SK-N-SH (cell line): Measurements from ENCODE around the gene ZNF470. TPM values are rescaled to one million over a fixed set of nuclear protein-coding genes. Genes with fewer than 3 reads are reported as not detected.

Experiments
- CTCF ChIA-PET: fragments of 300-600, 350-600 bp; formaldehyde crosslinking; extraction: SDS; loops from one replicate; lab custom pipeline; 2021; lab: Yijun Ruan, JAX
- POLR2A ChIA-PET: fragments of 350-600 bp; sonication (Branson Sonifier 250); formaldehyde crosslinking; extraction: SDS; loops from one replicate; lab custom pipeline; 2020; ENCODE audit warnings: antibody characterized with exemption, inconsistent platforms; lab: Yijun Ruan, JAX
- DNase-seq: peaks from one replicate; pipeline ENCODE4 v3.0.0; 2012
- H2AFZ ChIP-seq: fragments of 200-600 bp; sonication (generic); 2 replicates; pipeline ENCODE4 v1.8.1; 2016; ENCODE audit warnings: antibody characterized with exemption, mild to moderate bottlenecking, low read depth
- H3F3A ChIP-seq: fragments of 200-600 bp; sonication (generic); replicated peaks from 2 replicates; pipeline ENCODE3; 2016; ENCODE audit warnings: antibody characterized with exemption, mild to moderate bottlenecking; ENCODE audit not compliant: insufficient read depth
- H3K27ac ChIP-seq, 2 experiments: fragments of 200-500 bp in 1 of 2; fragments of 200-600 bp in 1 of 2; sonication (Bioruptor generic) in 1 of 2; sonication (generic), shearing (Covaris generic) in 1 of 2; 2 replicates each; pipeline versions ENCODE4 v1.5.1 to v1.6.1; 2014 to 2016; ENCODE audit warnings: low read depth in 2 of 2, inconsistent platforms in 1 of 2, low read length in 1 of 2, mild to moderate bottlenecking in 1 of 2, mixed read lengths in 1 of 2
- H3K27me3 ChIP-seq: fragments of 200-600 bp; sonication (generic), shearing (Covaris generic); 2 replicates; pipeline ENCODE4 v1.6.1; 2016; ENCODE audit warnings: mixed run types; ENCODE audit not compliant: insufficient read depth
- H3K36me3 ChIP-seq, 2 experiments: fragments of 200-500 bp in 1 of 2; fragments of 200-600 bp in 1 of 2; sonication (Bioruptor generic) in 1 of 2; sonication (generic) in 1 of 2; replicated peaks in 1 of 2; 2 replicates each; pipeline versions ENCODE3 to v1.5.1; 2014 to 2016; ENCODE audit warnings: low read length in 1 of 2, mild to moderate bottlenecking in 1 of 2; ENCODE audit not compliant: insufficient read depth in 2 of 2, control insufficient read depth in 1 of 2
- H3K4me1 ChIP-seq, 2 experiments: fragments of 200-500 bp in 1 of 2; fragments of 200-600 bp in 1 of 2; sonication (Bioruptor generic) in 1 of 2; sonication (generic), shearing (Covaris generic) in 1 of 2; 2 replicates each; pipeline versions ENCODE4 v1.5.1 to v1.6.1; 2014 to 2016; ENCODE audit warnings: low read depth in 1 of 2, low read length in 1 of 2, mixed run types in 1 of 2; ENCODE audit not compliant: insufficient read depth in 2 of 2, control insufficient read depth in 1 of 2
- H3K4me2 ChIP-seq: fragments of 200-600 bp; sonication (generic), shearing (Covaris generic); 2 replicates; pipeline ENCODE4 v1.6.1; 2017; ENCODE audit warnings: mixed run types
- H3K4me3 ChIP-seq, 2 experiments: fragments of 200-500 bp in 1 of 2; fragments of 200-600 bp in 1 of 2; sonication (Bioruptor generic) in 1 of 2; sonication (generic), shearing (Covaris generic) in 1 of 2; 2 replicates each; pipeline versions ENCODE4 v1.5.1 to v1.8.1; 2014 to 2016; ENCODE audit warnings: low read depth in 2 of 2, inconsistent platforms in 1 of 2, low read length in 1 of 2, mild to moderate bottlenecking in 1 of 2, mixed read lengths in 1 of 2, moderate library complexity in 1 of 2
- H3K79me2 ChIP-seq: fragments of 200-600 bp; sonication (generic); 2 replicates; pipeline ENCODE4 v1.8.1; 2017; ENCODE audit warnings: mild to moderate bottlenecking; ENCODE audit not compliant: insufficient read depth
- H3K9ac ChIP-seq: fragments of 200-600 bp; sonication (generic); 2 replicates; pipeline ENCODE4 v1.6.1; 2017; ENCODE audit warnings: mixed run types
- H3K9me2 ChIP-seq: fragments of 200-600 bp; sonication (generic); 2 replicates; pipeline ENCODE4 v1.6.1; 2017; ENCODE audit warnings: mixed run types
- H3K9me3 ChIP-seq: fragments of 200-600 bp; sonication (generic); 2 replicates; pipeline ENCODE4 v1.6.1; 2017; ENCODE audit warnings: mixed run types, mild to moderate bottlenecking, moderate library complexity
- H4K20me1 ChIP-seq: fragments of 200-600 bp; sonication (generic); 2 replicates; pipeline ENCODE4 v1.6.1; 2017; ENCODE audit warnings: mild to moderate bottlenecking, mixed run types; ENCODE audit not compliant: insufficient read depth
- EP300 ChIP-seq, 2 experiments: IDR thresholded peaks; 2 replicates each; pipeline versions ENCODE4 v1.4.0 to v1.6.1; 2012; ENCODE audit warnings: borderline replicate concordance in 1 of 2, low read depth in 1 of 2, low read length in 1 of 2
- EZH2phosphoT487 ChIP-seq: fragments of 200-600 bp; sonication (generic); IDR thresholded peaks from 2 replicates; pipeline ENCODE4 v1.6.1; 2017; ENCODE audit warnings: low read depth, mixed run types, mild to moderate bottlenecking, antibody characterized with exemption, moderate library complexity, borderline replicate concordance
- FOSL2 ChIP-seq: IDR thresholded peaks from 2 replicates; pipeline ENCODE4 v1.4.0; 2012; ENCODE audit warnings: low read depth, mild to moderate bottlenecking, moderate library complexity, borderline replicate concordance
- FOXM1 ChIP-seq: IDR thresholded peaks from 2 replicates; pipeline ENCODE4 v1.4.0; 2012; ENCODE audit warnings: low read depth, mild to moderate bottlenecking
- GATA2 ChIP-seq: sonication (generic); formaldehyde crosslinking; IDR thresholded peaks from 2 replicates; pipeline ENCODE4 v1.5.0; 2020; ENCODE audit warnings: mild to moderate bottlenecking, missing genetic modification reagents
- MEF2A ChIP-seq: IDR thresholded peaks from 2 replicates; pipeline ENCODE4 v1.4.0; 2012; ENCODE audit warnings: low read depth, borderline replicate concordance
- MXI1 ChIP-seq: IDR thresholded peaks from 2 replicates; pipeline ENCODE4 v1.6.1; 2012; ENCODE audit warnings: mild to moderate bottlenecking, low read depth, low read length, improper control_type of control experiment
- RCOR1 ChIP-seq: fragments of 150-350 bp; IDR thresholded peaks from 2 replicates; pipeline ENCODE4 v1.6.1; 2017; ENCODE audit warnings: antibody characterized with exemption, low read length
- RXRA ChIP-seq: IDR thresholded peaks from 2 replicates; pipeline ENCODE4 v1.4.0; 2012; ENCODE audit warnings: low read depth, mild to moderate bottlenecking, borderline replicate concordance
- SMC3 ChIP-seq: IDR thresholded peaks from 2 replicates; pipeline ENCODE4 v1.6.1; 2012; ENCODE audit warnings: low read depth, low read length, improper control_type of control experiment
- TEAD4 ChIP-seq: IDR thresholded peaks from 2 replicates; pipeline ENCODE4 v1.4.0; 2012; ENCODE audit warnings: mild to moderate bottlenecking, borderline replicate concordance; ENCODE audit not compliant: insufficient read depth
- WGBS: methylation state at CpG from one replicate; pipeline ENCODE4 v1.1.6; 2017; ENCODE audit warnings: low lambda C conversion rate; 5-methylcytosine and 5-hydroxymethylcytosine counted together
- polyA plus RNA-seq, 3 experiments: library from polyadenylated mRNA; depleted of rRNA; stranded (reverse); fragments of >200 nt; gene quantifications; 2 replicates each; pipeline ENCODE4 v1.2.3, GENCODE V29; 2012
- TF ChIP-seq, protein P1 (sequence below): IDR thresholded peaks from 2 replicates; pipeline ENCODE4; 2012
- TF ChIP-seq, protein P2 (sequence below): IDR thresholded peaks from 2 replicates; pipeline ENCODE4 v1.6.1; 2012; ENCODE audit warnings: mild to moderate bottlenecking, low read depth, low read length, moderate library complexity
- TF ChIP-seq, protein P3 (sequence below): fragments of 200-600 bp; sonication (generic); IDR thresholded peaks from 2 replicates; pipeline ENCODE4 v1.6.1; 2017; ENCODE audit warnings: antibody characterized with exemption, mild to moderate bottlenecking, moderate library complexity

Gene ZNF470
- polyA plus RNA-seq, 1 of the 3 experiments (the other 2 are of a cell fraction), result 2.5 TPM

DNA sequence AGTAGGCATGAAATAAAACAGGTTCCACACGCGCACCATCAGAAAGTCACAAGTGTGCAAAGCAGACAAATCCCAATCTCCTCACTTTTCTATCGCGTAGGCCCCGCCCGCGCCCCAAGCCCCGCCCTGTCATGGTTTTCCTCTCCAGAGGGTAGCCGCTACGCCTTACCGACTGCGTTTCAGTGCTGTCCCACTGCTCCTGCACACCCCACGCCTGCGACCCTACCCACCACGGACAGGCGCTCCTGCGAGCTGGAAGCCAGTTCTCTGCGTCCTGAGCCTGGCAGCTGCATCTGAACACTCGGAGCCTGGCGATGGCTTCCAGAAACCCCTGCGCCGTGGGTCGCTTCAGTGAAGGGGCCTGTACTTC, 379 bp upstream of the ZNF470 start (continued):
- no peak for TF ChIP-seq EZH2phosphoT487
- TF ChIP-seq TEAD4, result no peak
- TF ChIP-seq EP300 (IDR thresholded peaks at IDR 0.05; ENCODE audit: borderline replicate concordance in 1 of 2, low read depth in 1 of 2, low read length in 1 of 2), result no peak
- TF ChIP-seq SMC3, result no peak

DNA sequence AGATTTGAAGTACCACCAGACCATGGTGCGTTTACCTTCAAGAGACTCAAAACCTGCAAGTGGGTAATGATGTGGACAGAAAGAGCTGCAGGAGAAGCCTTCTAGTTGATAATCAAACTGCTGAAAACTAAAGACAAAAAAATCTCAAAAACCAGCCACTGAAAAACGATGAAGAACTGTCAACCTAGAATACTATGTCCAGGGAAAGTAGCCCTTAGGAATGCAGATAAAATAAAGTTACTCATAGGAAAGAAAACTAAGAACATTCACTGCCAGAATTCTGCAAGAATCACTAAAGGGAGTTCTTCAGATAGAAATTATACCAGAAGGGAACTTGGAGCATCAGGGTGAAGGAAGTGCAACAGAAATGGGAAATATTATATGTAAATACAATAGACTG, 5.3 kb downstream of the ZNF470 start:
- 43% methylated on average over 2 of the region's 2 CpGs for WGBS
- POLR2A ChIA-PET, result no interaction called here
- H3K4me3 ChIP-seq, result no peak overlapping the region
- H3K79me2 ChIP-seq, result no peaks in the 10 kb centered on the region; the same call in 1 of the 2 replicates
- H3K27ac ChIP-seq, result no peak overlapping the region
- H3K9ac ChIP-seq, result no peak overlapping the region
- peaks cover 0 to 4% of the 10 kb centered on the region in 2 experiments; a peak in 1 of 4 replicates for H3K4me1 ChIP-seq
- H2AFZ ChIP-seq, result no peak overlapping the region
- TF ChIP-seq FOSL2, result no peak
- TF ChIP-seq, protein P1, sequence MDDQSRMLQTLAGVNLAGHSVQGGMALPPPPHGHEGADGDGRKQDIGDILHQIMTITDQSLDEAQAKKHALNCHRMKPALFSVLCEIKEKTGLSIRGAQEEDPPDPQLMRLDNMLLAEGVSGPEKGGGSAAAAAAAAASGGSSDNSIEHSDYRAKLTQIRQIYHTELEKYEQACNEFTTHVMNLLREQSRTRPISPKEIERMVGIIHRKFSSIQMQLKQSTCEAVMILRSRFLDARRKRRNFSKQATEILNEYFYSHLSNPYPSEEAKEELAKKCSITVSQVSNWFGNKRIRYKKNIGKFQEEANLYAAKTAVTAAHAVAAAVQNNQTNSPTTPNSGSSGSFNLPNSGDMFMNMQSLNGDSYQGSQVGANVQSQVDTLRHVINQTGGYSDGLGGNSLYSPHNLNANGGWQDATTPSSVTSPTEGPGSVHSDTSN, result no peak
- TF ChIP-seq RCOR1, result no peak
- TF ChIP-seq, protein P2, sequence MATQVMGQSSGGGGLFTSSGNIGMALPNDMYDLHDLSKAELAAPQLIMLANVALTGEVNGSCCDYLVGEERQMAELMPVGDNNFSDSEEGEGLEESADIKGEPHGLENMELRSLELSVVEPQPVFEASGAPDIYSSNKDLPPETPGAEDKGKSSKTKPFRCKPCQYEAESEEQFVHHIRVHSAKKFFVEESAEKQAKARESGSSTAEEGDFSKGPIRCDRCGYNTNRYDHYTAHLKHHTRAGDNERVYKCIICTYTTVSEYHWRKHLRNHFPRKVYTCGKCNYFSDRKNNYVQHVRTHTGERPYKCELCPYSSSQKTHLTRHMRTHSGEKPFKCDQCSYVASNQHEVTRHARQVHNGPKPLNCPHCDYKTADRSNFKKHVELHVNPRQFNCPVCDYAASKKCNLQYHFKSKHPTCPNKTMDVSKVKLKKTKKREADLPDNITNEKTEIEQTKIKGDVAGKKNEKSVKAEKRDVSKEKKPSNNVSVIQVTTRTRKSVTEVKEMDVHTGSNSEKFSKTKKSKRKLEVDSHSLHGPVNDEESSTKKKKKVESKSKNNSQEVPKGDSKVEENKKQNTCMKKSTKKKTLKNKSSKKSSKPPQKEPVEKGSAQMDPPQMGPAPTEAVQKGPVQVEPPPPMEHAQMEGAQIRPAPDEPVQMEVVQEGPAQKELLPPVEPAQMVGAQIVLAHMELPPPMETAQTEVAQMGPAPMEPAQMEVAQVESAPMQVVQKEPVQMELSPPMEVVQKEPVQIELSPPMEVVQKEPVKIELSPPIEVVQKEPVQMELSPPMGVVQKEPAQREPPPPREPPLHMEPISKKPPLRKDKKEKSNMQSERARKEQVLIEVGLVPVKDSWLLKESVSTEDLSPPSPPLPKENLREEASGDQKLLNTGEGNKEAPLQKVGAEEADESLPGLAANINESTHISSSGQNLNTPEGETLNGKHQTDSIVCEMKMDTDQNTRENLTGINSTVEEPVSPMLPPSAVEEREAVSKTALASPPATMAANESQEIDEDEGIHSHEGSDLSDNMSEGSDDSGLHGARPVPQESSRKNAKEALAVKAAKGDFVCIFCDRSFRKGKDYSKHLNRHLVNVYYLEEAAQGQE, result no peak
- TF ChIP-seq RXRA, result no peak
- TF ChIP-seq MXI1, result no peak
- no peak for TF ChIP-seq MEF2A
- no peak for TF ChIP-seq FOXM1
- TF ChIP-seq GATA2 (CRISPR knock-in tag), result no peak
- TF ChIP-seq, protein P3, sequence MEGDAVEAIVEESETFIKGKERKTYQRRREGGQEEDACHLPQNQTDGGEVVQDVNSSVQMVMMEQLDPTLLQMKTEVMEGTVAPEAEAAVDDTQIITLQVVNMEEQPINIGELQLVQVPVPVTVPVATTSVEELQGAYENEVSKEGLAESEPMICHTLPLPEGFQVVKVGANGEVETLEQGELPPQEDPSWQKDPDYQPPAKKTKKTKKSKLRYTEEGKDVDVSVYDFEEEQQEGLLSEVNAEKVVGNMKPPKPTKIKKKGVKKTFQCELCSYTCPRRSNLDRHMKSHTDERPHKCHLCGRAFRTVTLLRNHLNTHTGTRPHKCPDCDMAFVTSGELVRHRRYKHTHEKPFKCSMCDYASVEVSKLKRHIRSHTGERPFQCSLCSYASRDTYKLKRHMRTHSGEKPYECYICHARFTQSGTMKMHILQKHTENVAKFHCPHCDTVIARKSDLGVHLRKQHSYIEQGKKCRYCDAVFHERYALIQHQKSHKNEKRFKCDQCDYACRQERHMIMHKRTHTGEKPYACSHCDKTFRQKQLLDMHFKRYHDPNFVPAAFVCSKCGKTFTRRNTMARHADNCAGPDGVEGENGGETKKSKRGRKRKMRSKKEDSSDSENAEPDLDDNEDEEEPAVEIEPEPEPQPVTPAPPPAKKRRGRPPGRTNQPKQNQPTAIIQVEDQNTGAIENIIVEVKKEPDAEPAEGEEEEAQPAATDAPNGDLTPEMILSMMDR, result no peak
- CTCF ChIA-PET, result no interaction called here
- no peaks in the 10 kb centered on the region for H3K9me2 ChIP-seq
- H3K4me2 ChIP-seq, result no peak overlapping the region
- H3K36me3 ChIP-seq, result peaks cover 63 to 83% of the 10 kb centered on the region in 2 experiments
- H3F3A ChIP-seq, result no peaks in the 10 kb centered on the region
- H4K20me1 ChIP-seq, result no peaks in the 10 kb centered on the region
- no peaks in the 10 kb centered on the region for H3K27me3 ChIP-seq
- no peak for DNase-seq
- peaks cover 59% of the 10 kb centered on the region for H3K9me3 ChIP-seq
